K562 (cell line): Measurements from ENCODE around the gene DPH1. TPM values are rescaled to one million over a fixed set of nuclear protein-coding genes. Genes with fewer than 3 reads are reported as not detected.

Source experiments
- BMI1 ChIP-seq: fragments of 150-350 bp; IDR thresholded peaks from 2 replicates; pipeline ENCODE4 v1.6.1; 2014; ENCODE audit warnings: low read length
- GABPB1 ChIP-seq: sonication (generic); formaldehyde crosslinking; IDR thresholded peaks from 2 replicates; pipeline ENCODE4 v1.8.0; 2022; ENCODE audit warnings: mild to moderate bottlenecking, missing genetic modification reagents
- KDM2B ChIP-seq: fragments of 250-450 bp; sonication (Bioruptor Pico); IDR thresholded peaks from 2 replicates; pipeline ENCODE4 v1.8.0; 2021; ENCODE audit warnings: mild to moderate bottlenecking, moderate library complexity
- MCM3 ChIP-seq: fragments of 450-650 bp; IDR thresholded peaks from 2 replicates; pipeline ENCODE4 v1.6.1; 2016
- MCM7 ChIP-seq, 2 experiments: fragments of 450-650 bp; IDR thresholded peaks; 2 replicates each; pipeline ENCODE4 v1.6.1; 2016 to 2018
- NCOA4 ChIP-seq: fragments of 450-650 bp; IDR thresholded peaks from 2 replicates; pipeline ENCODE4 v1.6.1; 2018; ENCODE audit warnings: mild to moderate bottlenecking; ENCODE audit not compliant: partially characterized antibody
- NFIC ChIP-seq: fragments of 450-650 bp; IDR thresholded peaks from 2 replicates; pipeline ENCODE4 v1.6.1; 2017; ENCODE audit warnings: mild to moderate bottlenecking, inconsistent platforms
- RBM34 ChIP-seq: fragments of 200-400 bp; formaldehyde crosslinking; IDR thresholded peaks from 2 replicates; pipeline ENCODE4 v1.6.1; 2018; ENCODE audit warnings: low read length, borderline replicate concordance; ENCODE audit not compliant: insufficient read depth
- SMARCE1 ChIP-seq: fragments of 450-650 bp; IDR thresholded peaks from 2 replicates; pipeline ENCODE4 v1.7.1; 2016; ENCODE audit warnings: mild to moderate bottlenecking
- STAT5A ChIP-seq: IDR thresholded peaks from 2 replicates; pipeline ENCODE4 v1.6.1; 2012; ENCODE audit warnings: low read length, inconsistent platforms, borderline replicate concordance
- TEAD2 ChIP-seq: fragments of 450-650 bp; IDR thresholded peaks from 2 replicates; pipeline ENCODE4 v1.6.1; 2016; ENCODE audit warnings: missing genetic modification characterization, control low read depth, missing compliant biosample characterization
- TRIM24 ChIP-seq, 2 experiments: fragments of 450-650 bp; IDR thresholded peaks; 2 replicates each; pipeline ENCODE4 v1.6.1; 2016
- ZFX ChIP-seq: sonication (generic); formaldehyde crosslinking; IDR thresholded peaks from 2 replicates; pipeline ENCODE4 v1.8.0; 2022; ENCODE audit warnings: mild to moderate bottlenecking, missing genetic modification reagents, moderate library complexity
- ZNF12 ChIP-seq: sonication (generic); formaldehyde crosslinking; IDR thresholded peaks from 2 replicates; pipeline ENCODE4 v1.4.0; 2020; ENCODE audit warnings: mild to moderate bottlenecking, missing genetic modification reagents
- ZNF124 ChIP-seq: sonication (generic); formaldehyde crosslinking; IDR thresholded peaks from 2 replicates; pipeline ENCODE4 v1.8.1; 2022; ENCODE audit warnings: missing genetic modification reagents
- ZNF408 ChIP-seq: fragments of 250-450 bp; sonication (Bioruptor Pico); IDR thresholded peaks from 2 replicates; pipeline ENCODE4 v1.4.0; 2020; ENCODE audit warnings: low read depth, mild to moderate bottlenecking, moderate library complexity
- ZNF561 ChIP-seq: fragments of 450-650 bp; formaldehyde crosslinking; conservative IDR thresholded peaks from 2 replicates; pipeline ENCODE4 v1.4.0; 2020; ENCODE audit warnings: mild to moderate bottlenecking, moderate library complexity
- ZNF77 ChIP-seq: fragments of 250-450 bp; sonication (Bioruptor Pico); IDR thresholded peaks from 2 replicates; pipeline ENCODE4 v1.5.0; 2020
- polyA plus RNA-seq, 8 experiments: library from polyadenylated mRNA; depleted of rRNA in 4 of 8; stranded (reverse) in 5 of 8; unstranded in 3 of 8; fragments of >200 nt; fragmentation: Nextera tagmentation in 2 of 8; fragmentation: Illumina TruSeq in 1 of 8; extraction: Ambion mirVana in 2 of 8; extraction: Trizol in 1 of 8; gene quantifications; 2 replicates each; pipeline versions ENCODE4 v1.2.1 to v1.2.3, GENCODE V29; 2011 to 2014; ENCODE audit warnings: inconsistent platforms in 1 of 8, missing spikeins in 1 of 8
- total RNA-seq, 7 experiments: library from RNA; depleted of rRNA in 6 of 7; stranded (reverse); fragments of >200 nt in 6 of 7; fragmentation: Illumina TruSeq in 2 of 7; extraction: Trizol in 2 of 7; gene quantifications; 2 replicates each; pipeline versions ENCODE4 v1.2.1 to v1.2.3, GENCODE V29; 2011 to 2021; ENCODE audit warnings: low replicate concordance in 1 of 7
- TF ChIP-seq, protein P1 (sequence below): fragments of 450-650 bp; formaldehyde crosslinking; IDR thresholded peaks from 2 replicates; pipeline ENCODE4 v1.4.0; 2020; ENCODE audit warnings: mild to moderate bottlenecking, moderate library complexity
- TF ChIP-seq, protein P2 (sequence below): fragments of 450-650 bp; IDR thresholded peaks from 2 replicates; pipeline ENCODE4 v1.7.1; 2018; ENCODE audit warnings: mild to moderate bottlenecking, low read depth; ENCODE audit not compliant: partially characterized antibody
- TF ChIP-seq, protein P3 (sequence below), 2 experiments: IDR thresholded peaks; 2 replicates each; pipeline ENCODE4 v1.6.1; 2011; ENCODE audit warnings: borderline replicate concordance in 1 of 2, control low read depth in 1 of 2, low read depth in 1 of 2, low read length in 1 of 2, mild to moderate bottlenecking in 1 of 2, mixed read lengths in 1 of 2, moderate library complexity in 1 of 2; ENCODE audit not compliant: insufficient read depth in 1 of 2, insufficient read length in 1 of 2, poor library complexity in 1 of 2, severe bottlenecking in 1 of 2; ENCODE audit errors: extremely low read depth in 1 of 2
- TF ChIP-seq, protein P4 (sequence below): fragments of 450-650 bp; formaldehyde crosslinking; conservative IDR thresholded peaks from 2 replicates; pipeline ENCODE4 v1.4.0; 2022; ENCODE audit warnings: mild to moderate bottlenecking, missing genetic modification characterization

The DPH1 gene
- total and polyA plus RNA-seq, 9 of the 15 experiments (the other 6 are each of a cell fraction or from before 2014, with no cell fraction given) = 0.42 to 40.6 (median 20.2) TPM

DNA sequence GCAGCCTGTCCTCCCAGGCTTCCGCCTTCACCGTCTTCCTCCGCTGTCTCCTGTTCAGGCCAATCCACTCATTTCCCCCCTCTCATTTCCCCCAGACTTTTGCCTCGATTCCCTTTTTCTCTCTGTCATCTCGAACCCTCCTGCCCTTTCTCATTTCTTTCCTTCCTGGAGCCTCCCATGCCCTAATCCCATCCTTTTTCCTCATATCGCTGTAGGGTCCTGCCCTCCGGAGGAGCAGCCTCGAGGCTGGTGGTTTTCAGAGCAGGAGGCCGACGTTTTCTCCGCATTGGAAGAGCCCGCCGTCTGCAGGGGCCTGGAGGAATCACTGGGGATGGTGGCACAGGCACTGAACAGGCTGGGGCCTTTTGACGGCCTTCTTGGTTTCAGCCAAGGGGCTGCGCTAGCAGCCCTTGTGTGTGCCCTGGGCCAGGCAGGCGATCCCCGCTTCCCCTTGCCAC, 12.5 kb downstream of the DPH1 start (continued):
- TF ChIP-seq, protein P1, sequence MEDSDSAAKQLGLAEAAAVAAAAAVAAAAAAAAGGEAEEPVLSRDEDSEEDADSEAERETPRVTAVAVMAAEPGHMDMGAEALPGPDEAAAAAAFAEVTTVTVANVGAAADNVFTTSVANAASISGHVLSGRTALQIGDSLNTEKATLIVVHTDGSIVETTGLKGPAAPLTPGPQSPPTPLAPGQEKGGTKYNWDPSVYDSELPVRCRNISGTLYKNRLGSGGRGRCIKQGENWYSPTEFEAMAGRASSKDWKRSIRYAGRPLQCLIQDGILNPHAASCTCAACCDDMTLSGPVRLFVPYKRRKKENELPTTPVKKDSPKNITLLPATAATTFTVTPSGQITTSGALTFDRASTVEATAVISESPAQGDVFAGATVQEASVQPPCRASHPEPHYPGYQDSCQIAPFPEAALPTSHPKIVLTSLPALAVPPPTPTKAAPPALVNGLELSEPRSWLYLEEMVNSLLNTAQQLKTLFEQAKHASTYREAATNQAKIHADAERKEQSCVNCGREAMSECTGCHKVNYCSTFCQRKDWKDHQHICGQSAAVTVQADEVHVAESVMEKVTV (CRISPR knock-in tag) = no peak
- TF ChIP-seq ZNF408 (CRISPR knock-in tag) = no peak
- TF ChIP-seq, protein P2, sequence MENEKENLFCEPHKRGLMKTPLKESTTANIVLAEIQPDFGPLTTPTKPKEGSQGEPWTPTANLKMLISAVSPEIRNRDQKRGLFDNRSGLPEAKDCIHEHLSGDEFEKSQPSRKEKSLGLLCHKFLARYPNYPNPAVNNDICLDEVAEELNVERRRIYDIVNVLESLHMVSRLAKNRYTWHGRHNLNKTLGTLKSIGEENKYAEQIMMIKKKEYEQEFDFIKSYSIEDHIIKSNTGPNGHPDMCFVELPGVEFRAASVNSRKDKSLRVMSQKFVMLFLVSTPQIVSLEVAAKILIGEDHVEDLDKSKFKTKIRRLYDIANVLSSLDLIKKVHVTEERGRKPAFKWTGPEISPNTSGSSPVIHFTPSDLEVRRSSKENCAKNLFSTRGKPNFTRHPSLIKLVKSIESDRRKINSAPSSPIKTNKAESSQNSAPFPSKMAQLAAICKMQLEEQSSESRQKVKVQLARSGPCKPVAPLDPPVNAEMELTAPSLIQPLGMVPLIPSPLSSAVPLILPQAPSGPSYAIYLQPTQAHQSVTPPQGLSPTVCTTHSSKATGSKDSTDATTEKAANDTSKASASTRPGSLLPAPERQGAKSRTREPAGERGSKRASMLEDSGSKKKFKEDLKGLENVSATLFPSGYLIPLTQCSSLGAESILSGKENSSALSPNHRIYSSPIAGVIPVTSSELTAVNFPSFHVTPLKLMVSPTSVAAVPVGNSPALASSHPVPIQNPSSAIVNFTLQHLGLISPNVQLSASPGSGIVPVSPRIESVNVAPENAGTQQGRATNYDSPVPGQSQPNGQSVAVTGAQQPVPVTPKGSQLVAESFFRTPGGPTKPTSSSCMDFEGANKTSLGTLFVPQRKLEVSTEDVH = no peak
- TF ChIP-seq NFIC = no peak
- TF ChIP-seq NCOA4 = no peak
- TF ChIP-seq, protein P3, sequence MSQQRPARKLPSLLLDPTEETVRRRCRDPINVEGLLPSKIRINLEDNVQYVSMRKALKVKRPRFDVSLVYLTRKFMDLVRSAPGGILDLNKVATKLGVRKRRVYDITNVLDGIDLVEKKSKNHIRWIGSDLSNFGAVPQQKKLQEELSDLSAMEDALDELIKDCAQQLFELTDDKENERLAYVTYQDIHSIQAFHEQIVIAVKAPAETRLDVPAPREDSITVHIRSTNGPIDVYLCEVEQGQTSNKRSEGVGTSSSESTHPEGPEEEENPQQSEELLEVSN (IDR thresholded peaks at IDR 0.05; ENCODE audit: borderline replicate concordance in 1 of 2, extremely low read depth in 1 of 2, insufficient read depth in 1 of 2, insufficient read length in 1 of 2, low read depth in 1 of 2, low read length in 1 of 2, poor library complexity in 1 of 2, severe bottlenecking in 1 of 2) = peak in 1 of 2 experiments; percentile 68
- TF ChIP-seq KDM2B (CRISPR knock-in tag) = no peak
- peak; percentile 52; the same call in 1 of the 2 replicates for TF ChIP-seq ZFX (CRISPR knock-in tag)
- no peak for TF ChIP-seq BMI1
- TF ChIP-seq TEAD2 = no peak
- TF ChIP-seq ZNF77 (CRISPR knock-in tag) = no peak
- TF ChIP-seq GABPB1 (CRISPR knock-in tag) = no peak
- no peak for TF ChIP-seq RBM34
- no peak for TF ChIP-seq ZNF561 (CRISPR knock-in tag)
- TF ChIP-seq MCM3 = no peak
- TF ChIP-seq STAT5A = no peak
- no peak for TF ChIP-seq ZNF124 (CRISPR knock-in tag)
- TF ChIP-seq MCM7 (IDR thresholded peaks at IDR 0.05) = no peak
- TF ChIP-seq SMARCE1 = peak; percentile 52; the same call in 1 of the 2 replicates
- no peak for TF ChIP-seq ZNF12 (CRISPR knock-in tag)
- 0 out of 4 replicates have a peak, but pooled peaks of 1 of the 2 experiments have one; percentile 5 for TF ChIP-seq TRIM24 (IDR thresholded peaks at IDR 0.05)
- TF ChIP-seq, protein P4, sequence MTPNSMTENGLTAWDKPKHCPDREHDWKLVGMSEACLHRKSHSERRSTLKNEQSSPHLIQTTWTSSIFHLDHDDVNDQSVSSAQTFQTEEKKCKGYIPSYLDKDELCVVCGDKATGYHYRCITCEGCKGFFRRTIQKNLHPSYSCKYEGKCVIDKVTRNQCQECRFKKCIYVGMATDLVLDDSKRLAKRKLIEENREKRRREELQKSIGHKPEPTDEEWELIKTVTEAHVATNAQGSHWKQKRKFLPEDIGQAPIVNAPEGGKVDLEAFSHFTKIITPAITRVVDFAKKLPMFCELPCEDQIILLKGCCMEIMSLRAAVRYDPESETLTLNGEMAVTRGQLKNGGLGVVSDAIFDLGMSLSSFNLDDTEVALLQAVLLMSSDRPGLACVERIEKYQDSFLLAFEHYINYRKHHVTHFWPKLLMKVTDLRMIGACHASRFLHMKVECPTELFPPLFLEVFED (CRISPR knock-in tag) = peak; percentile 34; the same call in 1 of the 2 replicates
